ENCODE measurements around the gene RCOR3. TPM values are rescaled to one million over a fixed set of nuclear protein-coding genes. Genes with fewer than 3 reads are reported as not detected.

RCOR3 gene
- total RNA-seq, 1 donor from 2014 or later: 104 TPM

Other genes starting within 250 kb of the RCOR3 start
- 0.86 TPM for gene KCNH1, start 125.2 kb upstream of the RCOR3 start, total RNA-seq
- 36.3 TPM for gene TRAF5, start 67.5 kb downstream of the RCOR3 start, total RNA-seq
- 0.65 TPM for gene RD3, start 232.8 kb downstream of the RCOR3 start, total RNA-seq